Astrocyte (in vitro differentiated cells and primary cell): ENCODE results near the gene PLCG2.

Experiments used
- CTCF ChIP-seq: IDR thresholded peaks from 2 replicates; pipeline ENCODE4 v1.5.1; 2011; ENCODE audit warnings: low read depth, mild to moderate bottlenecking, inconsistent platforms, low read length, moderate library complexity; ENCODE audit not compliant: insufficient read depth
- EZH2 ChIP-seq: IDR thresholded peaks from 2 replicates; pipeline ENCODE4 v1.6.1; 2012; ENCODE audit warnings: mild to moderate bottlenecking, low read length, inconsistent platforms; ENCODE audit not compliant: insufficient read depth

GRCh38 chr16:81756615-81757356 lies 22.3 kb upstream of the PLCG2 start:
- TF ChIP-seq CTCF (no peak), EZH2 (no peak)
